Immature natural killer cell (primary cell): ENCODE data around the gene MAPKBP1. TPM values are rescaled to one million over a fixed set of nuclear protein-coding genes. Genes with fewer than 3 reads are reported as not detected.
"Not testable (repeated sequence)": the region's sequence is repeated elsewhere in the genome, so short reads cannot be mapped to it uniquely, and the experiment has no call there.

Source experiments
- DNase-seq, 3 donors: peaks; one replicate each; pipeline ENCODE4 v3.0.0; 2022; ENCODE audit warnings: mixed read lengths in 1 of 3
- H3K27ac Mint-ChIP-seq, 6 donors: one replicate each; pipeline ENCODE4 v1.8.0; 2020; ENCODE audit warnings: mixed read lengths in 6 of 6, mild to moderate bottlenecking in 5 of 6, inconsistent platforms in 4 of 6, moderate library complexity in 3 of 6
- H3K27me3 Mint-ChIP-seq, 3 donors: one replicate each; pipeline ENCODE4 v1.8.0; 2020 to 2021; ENCODE audit warnings: low read depth in 3 of 3, mild to moderate bottlenecking in 3 of 3, mixed read lengths in 3 of 3, moderate library complexity in 3 of 3, inconsistent platforms in 1 of 3
- H3K36me3 Mint-ChIP-seq, 3 donors: one replicate each; pipeline ENCODE4 v1.8.0; 2020; ENCODE audit warnings: mixed read lengths in 3 of 3, inconsistent platforms in 2 of 3, mild to moderate bottlenecking in 2 of 3
- H3K4me1 Mint-ChIP-seq, 2 donors: one replicate each; pipeline ENCODE4 v1.8.0; 2020; ENCODE audit warnings: inconsistent platforms in 2 of 2, mild to moderate bottlenecking in 2 of 2, mixed read lengths in 2 of 2, moderate library complexity in 1 of 2
- H3K4me3 Mint-ChIP-seq, 5 donors: one replicate each; pipeline ENCODE4 v1.8.0; 2020; ENCODE audit warnings: mild to moderate bottlenecking in 5 of 5, mixed read lengths in 5 of 5, inconsistent platforms in 3 of 5, moderate library complexity in 3 of 5
- H3K9me3 Mint-ChIP-seq, 6 donors: one replicate each; pipeline ENCODE4 v1.8.0; 2020; ENCODE audit warnings: mild to moderate bottlenecking in 6 of 6, mixed read lengths in 6 of 6, inconsistent platforms in 4 of 6, moderate library complexity in 3 of 6
- polyA plus RNA-seq, 3 donors: library from polyadenylated mRNA; unstranded; fragments of 300-500 nt; fragmentation: Illumina TruSeq; gene quantifications; one replicate each; pipeline ENCODE4 v1.2.3, GENCODE V29; 2021

Gene MAPKBP1
- 1 to 10 TPM; 1.8 to 7.2 (median 3.6) TPM for polyA plus RNA-seq

DNA sequence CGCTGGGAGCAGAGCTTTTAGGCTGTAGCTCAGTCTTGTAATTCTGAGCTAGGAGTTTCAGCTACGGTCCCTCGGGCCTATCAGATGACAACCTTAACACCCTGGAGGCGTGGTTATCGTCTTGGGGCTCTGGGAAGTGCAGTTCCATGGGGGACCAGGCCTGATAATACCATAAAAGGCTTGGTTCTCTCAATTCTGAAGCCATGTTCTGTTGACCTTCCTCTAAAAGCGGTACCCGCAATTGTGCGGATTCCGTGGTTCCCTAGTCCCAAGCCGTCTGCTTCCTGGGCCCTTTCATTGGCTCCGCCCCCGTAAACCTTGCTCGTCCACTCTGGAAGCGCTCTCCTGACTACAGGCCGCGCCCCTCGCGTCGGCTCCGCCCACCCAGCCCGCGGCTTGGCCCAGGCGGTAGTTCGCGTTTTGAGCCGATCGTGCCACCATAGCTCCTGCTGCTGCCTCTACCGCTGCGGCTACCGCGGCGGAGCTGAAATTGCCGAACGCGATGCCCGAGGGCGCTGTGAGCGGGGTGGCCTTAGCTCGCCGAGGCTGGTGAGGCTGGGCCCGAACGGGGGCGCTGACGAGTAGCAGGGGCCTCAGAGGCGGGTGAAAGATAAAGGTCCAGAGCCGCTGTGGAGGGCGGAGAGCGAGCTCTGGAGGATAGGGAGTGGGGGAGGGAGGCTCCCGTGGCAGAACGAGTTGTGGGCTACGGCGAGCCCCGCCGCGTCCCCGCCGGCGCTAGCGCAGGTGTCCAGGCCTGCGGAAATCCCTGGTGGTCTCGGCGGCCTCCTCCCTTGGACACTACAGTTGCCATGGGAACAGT lies at the start of gene MAPKBP1:
Gene MAPKBP1 (plus strand): TSS at position 423 of the 820 bp plus-strand sequence. CDS start 792 bp downstream, outside the sequence.
- H3K9me3 Mint-ChIP-seq, result no peaks in the 10 kb centered on the region
- peak; percentile 99 for DNase-seq
- H3K36me3 Mint-ChIP-seq, result peaks cover 0 to 3% (median 0%) of the 10 kb centered on the region in 3 donors
- peaks cover 57 to 67% of the 10 kb centered on the region in 2 donors for H3K4me1 Mint-ChIP-seq
- peaks cover 4 to 12% (median 5%) of the 10 kb centered on the region in 3 donors for H3K27me3 Mint-ChIP-seq
- H3K4me3 Mint-ChIP-seq, result peak within 1 kb of the TSS; percentile 92 to 97 (median 95)
- H3K27ac Mint-ChIP-seq, result peak within 1 kb of the TSS; percentile 92 to 99 (median 96)

GRCh38 chr15:41727143-41727542 lies 47.1 kb upstream of the MAPKBP1 start:
- H3K4me1 Mint-ChIP-seq, result peaks cover 2 to 7% of the 10 kb centered on the region in 2 donors
- no peak overlapping the region for H3K27ac Mint-ChIP-seq
- DNase-seq, result no peak
- H3K4me3 Mint-ChIP-seq, result no peak overlapping the region
- peaks cover 4 to 18% (median 7%) of the 10 kb centered on the region in 3 donors for H3K36me3 Mint-ChIP-seq
- no peaks in the 10 kb centered on the region for H3K9me3 Mint-ChIP-seq
- H3K27me3 Mint-ChIP-seq, result peaks cover 0 to 1% (median 0%) of the 10 kb centered on the region in 3 donors

DNA sequence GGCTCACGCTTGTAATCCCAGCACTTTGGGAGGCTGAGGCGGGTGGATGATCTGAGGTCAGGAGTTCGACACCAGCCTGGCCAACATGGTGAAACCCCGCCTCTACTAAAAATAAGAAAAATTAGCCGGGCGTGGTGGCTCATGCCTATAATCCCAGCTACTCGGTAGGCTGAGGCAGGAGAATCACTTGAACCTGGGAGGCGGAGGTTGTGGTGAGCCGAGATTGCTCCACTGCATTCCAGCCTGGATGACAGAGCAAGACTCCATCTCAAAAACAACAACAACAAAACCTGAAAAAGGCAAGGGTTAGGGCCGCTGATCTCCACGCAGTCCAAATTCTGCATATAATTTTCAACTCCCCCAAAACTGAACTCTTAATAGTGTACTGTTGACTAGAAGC lies 46.2 kb upstream of the MAPKBP1 start:
- H3K27me3 Mint-ChIP-seq, H3K4me3 Mint-ChIP-seq, H3K27ac Mint-ChIP-seq, H3K9me3 Mint-ChIP-seq, DNase-seq, H3K4me1 Mint-ChIP-seq: not testable (repeated sequence)
- H3K36me3 Mint-ChIP-seq, result peaks cover 4 to 22% (median 7%) of the 10 kb centered on the region in 3 donors

DNA sequence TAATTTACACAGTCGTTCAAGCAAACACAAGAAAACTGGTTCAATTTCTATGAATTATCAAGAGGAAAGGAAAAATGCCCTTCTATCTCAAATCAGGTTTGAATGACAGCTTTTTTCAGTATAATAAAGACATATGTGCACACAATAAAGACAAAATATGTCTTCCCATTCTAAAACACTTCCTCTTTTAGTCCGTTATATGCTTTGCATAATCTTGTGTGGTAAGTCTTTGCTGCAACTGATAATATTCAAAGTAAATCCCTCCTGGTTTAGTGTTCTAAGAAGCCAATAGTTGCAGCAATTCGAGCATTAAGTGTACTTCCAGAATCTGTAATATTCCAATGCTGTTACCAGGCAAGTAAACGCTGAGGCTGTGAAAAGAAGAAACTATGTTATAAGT lies 43.7 kb upstream of the MAPKBP1 start:
- Mint-ChIP-seq H3K4me3 (no peak overlapping the region), H3K36me3 (peaks cover 7 to 32% (median 9%) of the 10 kb centered on the region in 3 donors), H3K27me3 (no peaks in the 10 kb centered on the region), H3K4me1 (peaks cover 0 to 7% of the 10 kb centered on the region in 2 donors), H3K27ac (peak overlapping the region in 2 of 6 donors; percentile 2 to 48), H3K9me3 (no peaks in the 10 kb centered on the region)
- DNase-seq, result no peak

GRCh38 chr15:41732483-41732882 lies 41.8 kb upstream of the MAPKBP1 start:
- Mint-ChIP-seq H3K36me3 (peaks cover 11 to 36% (median 12%) of the 10 kb centered on the region in 3 donors), H3K9me3 (no peaks in the 10 kb centered on the region), H3K27ac (peak overlapping the region in 1 of 6 donors; percentile 4), H3K4me3 (no peak overlapping the region), H3K27me3 (no peaks in the 10 kb centered on the region), H3K4me1 (peaks cover 0 to under 1% of the 10 kb centered on the region in 2 donors)
- no peak for DNase-seq

GRCh38 chr15:41734079-41734478 lies 40.2 kb upstream of the MAPKBP1 start:
- Mint-ChIP-seq H3K36me3 (peaks cover 10 to 34% (median 14%) of the 10 kb centered on the region in 3 donors), H3K4me3 (no peak overlapping the region), H3K27me3 (no peaks in the 10 kb centered on the region), H3K27ac (no peak overlapping the region), H3K9me3 (no peaks in the 10 kb centered on the region), H3K4me1 (no peaks in the 10 kb centered on the region)
- DNase-seq, result no peak

DNA sequence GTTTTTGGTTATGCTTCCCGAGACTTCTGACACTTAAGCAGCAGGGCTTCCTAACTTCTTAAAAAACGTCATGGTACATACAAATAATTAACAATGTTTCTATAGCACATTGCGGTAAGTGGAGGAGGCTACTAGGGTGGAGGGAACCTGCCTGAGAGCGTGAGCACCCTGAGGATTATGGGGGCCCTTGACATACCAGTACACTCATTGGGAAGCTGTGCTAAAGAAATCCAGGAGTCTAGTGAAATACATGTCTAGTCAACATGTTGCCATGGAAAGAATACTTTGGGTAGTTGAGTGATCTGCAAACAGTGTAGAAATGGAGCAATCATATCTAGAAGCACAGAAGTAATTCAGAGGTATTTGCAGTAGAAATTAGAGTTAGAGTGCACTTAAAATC lies 39.2 kb upstream of the MAPKBP1 start:
- Mint-ChIP-seq H3K4me3 (no peak overlapping the region), H3K4me1 (no peaks in the 10 kb centered on the region), H3K9me3 (no peaks in the 10 kb centered on the region), H3K36me3 (peaks cover 9 to 30% (median 12%) of the 10 kb centered on the region in 3 donors), H3K27me3 (no peaks in the 10 kb centered on the region), H3K27ac (peak overlapping the region in 2 of 6 donors; percentile 13 to 53)
- DNase-seq, result no peak

DNA sequence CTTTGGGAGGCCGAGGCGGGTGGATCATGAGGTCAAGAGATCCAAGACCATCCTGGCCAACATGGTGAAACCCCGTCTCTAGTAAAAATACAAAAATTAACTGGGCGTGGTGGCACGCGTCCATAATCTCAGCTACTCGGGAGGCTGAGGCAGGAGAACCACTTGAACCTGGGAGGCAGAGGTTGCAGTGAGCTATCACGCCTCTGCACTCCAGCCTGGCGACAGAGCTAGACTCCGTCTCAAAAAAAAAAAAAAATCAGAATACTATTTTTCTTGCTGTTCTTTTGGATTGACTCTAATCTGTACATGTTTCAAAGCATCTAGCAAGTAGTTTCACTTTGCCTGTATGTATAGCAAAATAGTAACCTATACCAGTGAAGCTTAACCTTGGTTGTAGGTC lies 38.8 kb upstream of the MAPKBP1 start:
- not testable (repeated sequence) for H3K4me3 Mint-ChIP-seq, H3K4me1 Mint-ChIP-seq, DNase-seq, H3K27ac Mint-ChIP-seq, H3K27me3 Mint-ChIP-seq, H3K9me3 Mint-ChIP-seq
- peaks cover 9 to 30% (median 12%) of the 10 kb centered on the region in 3 donors for H3K36me3 Mint-ChIP-seq

GRCh38 chr15:41746802-41747201 lies 27.5 kb upstream of the MAPKBP1 start:
- H3K36me3 Mint-ChIP-seq, result peaks cover 12 to 34% (median 23%) of the 10 kb centered on the region in 3 donors
- H3K9me3 Mint-ChIP-seq, result no peaks in the 10 kb centered on the region
- peak overlapping the region in 1 of 6 donors; percentile 40 for H3K27ac Mint-ChIP-seq
- no peak for DNase-seq
- H3K27me3 Mint-ChIP-seq, result no peaks in the 10 kb centered on the region
- H3K4me1 Mint-ChIP-seq, result peaks cover 0 to 5% of the 10 kb centered on the region in 2 donors
- H3K4me3 Mint-ChIP-seq, result no peak overlapping the region

GRCh38 chr15:41756198-41756597 lies 18.1 kb upstream of the MAPKBP1 start:
- DNase-seq, result no peak
- H3K27me3 Mint-ChIP-seq, result no peaks in the 10 kb centered on the region
- no peak overlapping the region for H3K4me3 Mint-ChIP-seq
- H3K36me3 Mint-ChIP-seq, result peaks cover 0 to 38% (median 28%) of the 10 kb centered on the region in 3 donors
- no peaks in the 10 kb centered on the region for H3K9me3 Mint-ChIP-seq
- no peaks in the 10 kb centered on the region for H3K4me1 Mint-ChIP-seq
- no peak overlapping the region for H3K27ac Mint-ChIP-seq

DNA sequence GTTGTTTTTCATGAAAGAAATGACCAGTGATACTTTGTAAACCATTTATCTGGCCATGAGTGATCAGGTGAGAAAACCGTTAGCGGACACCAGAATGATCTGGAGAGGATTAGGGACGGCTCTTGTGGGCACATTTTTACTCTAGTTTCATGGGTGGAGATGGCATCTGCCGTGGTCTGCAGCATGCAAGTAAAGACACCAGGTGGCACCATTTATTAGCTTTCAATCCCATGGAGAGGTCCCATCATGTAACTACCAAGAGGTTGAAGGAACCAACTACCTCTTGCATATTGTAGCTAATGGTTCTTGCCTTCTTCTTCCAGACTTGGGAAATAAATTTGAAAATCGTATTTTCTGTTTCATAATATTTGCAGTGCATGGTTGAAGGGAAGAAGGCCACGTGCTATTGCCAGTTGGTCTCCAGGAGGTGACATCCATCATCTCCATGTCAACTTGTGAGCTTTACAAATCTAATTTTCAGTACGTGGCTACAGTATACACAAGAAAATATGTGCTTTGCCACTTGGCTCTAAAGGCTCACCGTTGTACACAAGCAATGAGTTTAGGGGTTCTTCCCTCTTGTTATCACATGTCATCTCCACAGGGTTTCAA lies 1.5 kb upstream of the MAPKBP1 start:
- peak overlapping the region; percentile 92 to 99 (median 96) for H3K27ac Mint-ChIP-seq
- peak; percentile 62 to 74 (median 72) for DNase-seq
- no peaks in the 10 kb centered on the region for H3K9me3 Mint-ChIP-seq
- peaks cover 45 to 54% of the 10 kb centered on the region in 2 donors for H3K4me1 Mint-ChIP-seq
- H3K36me3 Mint-ChIP-seq, result peaks cover 0 to 6% (median 4%) of the 10 kb centered on the region in 3 donors
- peaks cover 4 to 12% (median 5%) of the 10 kb centered on the region in 3 donors for H3K27me3 Mint-ChIP-seq
- peak overlapping the region; percentile 7 to 96 (median 93) for H3K4me3 Mint-ChIP-seq

DNA sequence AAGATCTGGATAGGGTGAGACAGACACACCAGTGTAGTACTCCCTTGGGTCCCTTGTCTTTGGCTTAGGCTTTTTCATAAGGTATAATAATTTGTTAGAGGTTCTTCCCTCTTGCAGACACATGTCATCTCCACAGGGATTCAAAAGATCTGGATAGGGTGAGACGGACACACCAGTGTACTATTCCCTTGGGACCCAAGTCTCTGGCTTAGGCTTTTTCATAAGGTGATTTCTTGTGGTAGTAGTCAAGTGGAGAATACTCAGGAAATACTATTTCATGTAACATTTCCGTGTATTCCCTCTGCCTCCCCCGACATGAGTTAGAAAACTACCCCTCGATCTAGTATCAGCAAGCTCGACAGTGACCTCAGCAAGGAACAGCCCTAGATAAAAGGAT lies 954 bp upstream of the MAPKBP1 start:
- Mint-ChIP-seq H3K4me3 (peak overlapping the region; percentile 92 to 97 (median 95)), H3K27me3 (peaks cover 4 to 12% (median 5%) of the 10 kb centered on the region in 3 donors), H3K4me1 (peaks cover 50 to 59% of the 10 kb centered on the region in 2 donors), H3K9me3 (no peaks in the 10 kb centered on the region), H3K36me3 (peaks cover 0 to 6% (median 4%) of the 10 kb centered on the region in 3 donors), H3K27ac (peak overlapping the region; percentile 92 to 99 (median 96))
- no peak for DNase-seq

GRCh38 chr15:41773729-41774061 lies 589 bp upstream of the MAPKBP1 start:
- peak overlapping the region; percentile 92 to 97 (median 95) for H3K4me3 Mint-ChIP-seq
- peaks cover 54 to 63% of the 10 kb centered on the region in 2 donors for H3K4me1 Mint-ChIP-seq

DNA sequence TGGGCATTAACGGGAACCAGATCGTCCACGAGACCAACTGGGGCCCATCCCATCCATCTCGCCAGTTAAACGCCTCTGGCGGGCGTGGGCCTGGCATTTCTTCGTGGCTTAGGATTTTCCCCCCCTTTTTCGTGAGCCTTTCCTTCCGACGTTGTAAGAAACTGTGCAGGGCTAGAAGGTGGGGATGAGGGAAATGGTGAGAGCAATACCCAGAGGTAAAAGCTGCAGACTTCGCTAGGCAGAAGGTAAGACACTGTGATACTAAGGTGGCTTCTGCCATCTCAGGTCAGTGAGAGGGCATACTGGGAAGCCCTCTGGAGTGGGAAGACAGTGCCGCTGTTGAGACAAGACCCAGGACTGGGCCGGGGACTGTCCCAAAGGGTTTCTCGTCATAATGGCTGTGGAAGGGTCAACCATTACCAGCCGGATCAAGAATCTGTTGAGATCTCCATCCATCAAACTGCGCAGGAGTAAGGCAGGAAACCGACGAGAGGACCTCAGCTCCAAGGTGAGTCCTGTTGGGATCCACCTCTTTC lies 666 bp downstream of the MAPKBP1 start:
- H3K9me3 Mint-ChIP-seq, result no peaks in the 10 kb centered on the region
- H3K36me3 Mint-ChIP-seq, result no peaks in the 10 kb centered on the region
- peaks cover 4 to 13% (median 5%) of the 10 kb centered on the region in 3 donors for H3K27me3 Mint-ChIP-seq
- peak overlapping the region; percentile 92 to 97 (median 95) for H3K4me3 Mint-ChIP-seq
- DNase-seq, result no peak
- peak overlapping the region; percentile 92 to 99 (median 96) for H3K27ac Mint-ChIP-seq
- H3K4me1 Mint-ChIP-seq, result peaks cover 64 to 74% of the 10 kb centered on the region in 2 donors

More at GRCh38 chr15:41773729-41774061, 589 bp upstream of the MAPKBP1 start:
- Mint-ChIP-seq H3K27ac (peak overlapping the region; percentile 92 to 99 (median 96)), H3K27me3 (peaks cover 4 to 12% (median 5%) of the 10 kb centered on the region in 3 donors), H3K36me3 (peaks cover 0 to 5% (median 1%) of the 10 kb centered on the region in 3 donors), H3K9me3 (no peaks in the 10 kb centered on the region)
- DNase-seq, result no peak
